Sigmoid colon (tissue), 7 donors: ENCODE data around the gene FERMT2. TPM values are rescaled to one million over a fixed set of nuclear protein-coding genes. Genes with fewer than 3 reads are reported as not detected.
"Not testable (repeated sequence)": the region's sequence is repeated elsewhere in the genome, so short reads cannot be mapped to it uniquely, and the experiment has no call there.

Experiments used
- DNase-seq: peaks from one replicate; pipeline ENCODE4 v3.0.0-alpha.2; 2019
- H3K27ac ChIP-seq, 4 donors: fragments of 200-600 bp; sonication (generic); one replicate each; pipeline ENCODE4 v1.5.1; 2016 to 2019; ENCODE audit warnings: mild to moderate bottlenecking in 1 of 4
- H3K27me3 ChIP-seq, 3 donors: fragments of 200-600 bp; sonication (generic); one replicate each; pipeline ENCODE4 v1.5.1; 2019; ENCODE audit warnings: mild to moderate bottlenecking in 1 of 3
- H3K36me3 ChIP-seq, 4 donors: fragments of 200-600 bp; sonication (generic); one replicate each; pipeline ENCODE4 v1.5.1; 2016 to 2019
- H3K4me1 ChIP-seq, 4 donors: fragments of 200-600 bp; sonication (generic); one replicate each; pipeline ENCODE4 v1.5.1; 2017 to 2019
- H3K4me3 ChIP-seq, 4 donors: fragments of 200-600 bp; sonication (generic); one replicate each; pipeline ENCODE4 v1.5.1; 2017 to 2019; ENCODE audit warnings: mild to moderate bottlenecking in 2 of 4, moderate library complexity in 1 of 4
- H3K9me3 ChIP-seq, 4 donors: fragments of 200-600 bp in 3 of 4; sonication (generic) in 3 of 4; one replicate each; pipeline versions ENCODE4 v1.5.1 to v1.6.1; 2013 to 2019
- EP300 ChIP-seq, 4 donors: sonication (generic); formaldehyde crosslinking; IDR thresholded peaks; one replicate each; pipeline ENCODE4 v1.6.1; 2017; ENCODE audit warnings: antibody characterized with exemption in 4 of 4
- POLR2A ChIP-seq, 2 donors: fragments of 450-650 bp; IDR thresholded peaks; one replicate each; pipeline ENCODE4 v1.6.1; 2016; ENCODE audit warnings: antibody characterized with exemption in 2 of 2, mild to moderate bottlenecking in 2 of 2, moderate library complexity in 2 of 2
- POLR2AphosphoS5 ChIP-seq, 4 donors: sonication (generic); formaldehyde crosslinking; IDR thresholded peaks; one replicate each; pipeline ENCODE4 v1.6.1; 2017; ENCODE audit warnings: antibody characterized with exemption in 4 of 4
- WGBS, 2 donors: extraction: QIAGEN DNeasy Blood & Tissue Kit; methylation state at CpG; one replicate each; pipeline ENCODE4 v1.1.7; 2013; 5-methylcytosine and 5-hydroxymethylcytosine counted together
- intact Hi-C: fragments of 100-400 bp; cut with DNase I; formaldehyde crosslinking; loops from one replicate; pipeline ENCODE4 v1.15.1; 2023
- polyA plus RNA-seq, 3 donors: library from polyadenylated mRNA; stranded (reverse); fragments of 200-250 nt; gene quantifications; one replicate each; pipeline ENCODE4 v1.2.3, GENCODE V29; 2013
- total RNA-seq, 4 donors: library from RNA; depleted of rRNA; stranded (reverse); fragments of >200 nt; gene quantifications; one replicate each; pipeline ENCODE4 v1.1.0, GENCODE V29; 2016
- TF ChIP-seq, protein P1 (sequence below), 4 experiments: fragments of 450-650 bp in 3 of 4; fragments of 200-600 bp in 1 of 4; IDR thresholded peaks; one replicate each; pipeline ENCODE4 v1.5.1; 2016 to 2019; ENCODE audit warnings: antibody characterized with exemption in 4 of 4, mild to moderate bottlenecking in 3 of 4, moderate library complexity in 2 of 4
- donor health status: healthy with polysubstance abuse.
- donor health status: Bipolar disorder and iron deficiency.
- donor health status: healthy.

FERMT2 gene
- total and polyA plus RNA-seq, 7 donors, result 3.0 to 317 (median 278) TPM

DNA sequence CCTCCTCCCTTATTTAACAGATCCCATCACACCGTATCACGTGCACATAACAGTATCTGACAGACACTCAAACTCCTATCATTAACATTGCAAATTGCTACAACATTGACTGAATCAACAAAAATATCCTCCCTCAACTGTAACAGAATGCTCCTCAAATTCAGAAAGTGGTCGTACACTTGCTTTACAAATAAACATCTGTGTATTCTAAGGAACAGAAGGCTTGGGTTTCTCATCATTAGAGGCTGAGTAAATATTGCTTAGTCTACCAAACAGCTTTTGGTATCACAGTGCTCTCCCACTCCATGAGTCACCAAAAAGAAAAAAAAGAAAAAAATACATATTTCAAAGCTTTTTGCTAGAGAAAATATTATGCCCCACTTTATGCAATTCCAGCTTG lies 23.9 kb downstream of the FERMT2 start:
- no peak overlapping the region for H3K4me3 ChIP-seq
- H3K36me3 ChIP-seq, result no peaks in the 10 kb centered on the region
- DNase-seq, result no peak
- intact Hi-C loops, result no loop called here
- H3K27ac ChIP-seq, result peak overlapping the region in 3 of 4 donors; percentile 14 to 47 (median 34)
- TF ChIP-seq POLR2AphosphoS5 (IDR thresholded peaks at IDR 0.05) (no peak), EP300 (IDR thresholded peaks at IDR 0.05) (no peak)
- TF ChIP-seq, protein P1, sequence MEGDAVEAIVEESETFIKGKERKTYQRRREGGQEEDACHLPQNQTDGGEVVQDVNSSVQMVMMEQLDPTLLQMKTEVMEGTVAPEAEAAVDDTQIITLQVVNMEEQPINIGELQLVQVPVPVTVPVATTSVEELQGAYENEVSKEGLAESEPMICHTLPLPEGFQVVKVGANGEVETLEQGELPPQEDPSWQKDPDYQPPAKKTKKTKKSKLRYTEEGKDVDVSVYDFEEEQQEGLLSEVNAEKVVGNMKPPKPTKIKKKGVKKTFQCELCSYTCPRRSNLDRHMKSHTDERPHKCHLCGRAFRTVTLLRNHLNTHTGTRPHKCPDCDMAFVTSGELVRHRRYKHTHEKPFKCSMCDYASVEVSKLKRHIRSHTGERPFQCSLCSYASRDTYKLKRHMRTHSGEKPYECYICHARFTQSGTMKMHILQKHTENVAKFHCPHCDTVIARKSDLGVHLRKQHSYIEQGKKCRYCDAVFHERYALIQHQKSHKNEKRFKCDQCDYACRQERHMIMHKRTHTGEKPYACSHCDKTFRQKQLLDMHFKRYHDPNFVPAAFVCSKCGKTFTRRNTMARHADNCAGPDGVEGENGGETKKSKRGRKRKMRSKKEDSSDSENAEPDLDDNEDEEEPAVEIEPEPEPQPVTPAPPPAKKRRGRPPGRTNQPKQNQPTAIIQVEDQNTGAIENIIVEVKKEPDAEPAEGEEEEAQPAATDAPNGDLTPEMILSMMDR (IDR thresholded peaks at IDR 0.05), result no peak
- peaks cover 0 to 99% (median 96%) of the 10 kb centered on the region in 4 donors for H3K4me1 ChIP-seq
- 45 to 72% methylated on average over 3 of the region's 3 CpGs for WGBS, 2 donors
- no peaks in the 10 kb centered on the region for H3K27me3 ChIP-seq
- no peaks in the 10 kb centered on the region for H3K9me3 ChIP-seq

DNA sequence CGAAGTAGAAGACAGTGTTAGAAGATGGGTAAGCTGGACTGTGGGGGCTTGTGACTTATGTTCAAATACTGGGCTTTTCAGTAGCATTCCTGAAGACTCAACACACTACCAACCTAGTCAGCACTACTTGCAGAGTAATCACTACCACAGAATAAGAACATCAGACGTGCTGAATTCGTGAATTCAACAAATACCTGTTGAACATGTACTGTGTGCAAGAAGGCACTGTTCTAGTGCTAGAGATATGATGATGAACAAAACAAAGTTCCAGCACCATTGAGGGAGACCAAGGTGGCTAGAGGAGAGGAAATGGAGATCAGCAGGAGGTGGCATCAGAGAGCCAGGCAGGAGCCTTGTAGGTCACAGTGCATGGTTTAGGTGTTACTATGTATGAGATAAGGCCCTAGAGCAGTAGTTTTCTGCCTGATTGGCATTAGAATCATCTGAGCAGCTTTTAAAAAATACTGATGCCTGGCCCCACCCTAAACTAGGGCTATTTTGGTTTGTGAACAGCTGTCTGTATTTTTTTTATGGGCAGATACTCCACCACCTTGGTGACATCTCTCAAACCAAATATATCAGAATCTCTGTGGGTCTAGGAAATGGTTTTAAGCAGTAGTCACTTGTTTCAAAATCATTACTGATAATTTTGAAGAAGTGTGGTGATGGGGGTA lies 26.8 kb downstream of the FERMT2 start:
- H3K36me3 ChIP-seq, result peaks cover 0 to under 1% (median 0%) of the 10 kb centered on the region in 4 donors
- intact Hi-C loops, result no loop called here
- DNase-seq, result no peak
- no peak overlapping the region for H3K4me3 ChIP-seq
- H3K27ac ChIP-seq, result peak overlapping the region; percentile 40 to 68 (median 59)
- H3K4me1 ChIP-seq, result peaks cover 0 to 99% (median 98%) of the 10 kb centered on the region in 4 donors
- 59 to 93% methylated on average over 3 of the region's 3 CpGs for WGBS, 2 donors
- no peaks in the 10 kb centered on the region for H3K27me3 ChIP-seq
- TF ChIP-seq POLR2AphosphoS5 (IDR thresholded peaks at IDR 0.05), result no peak
- no peak for TF ChIP-seq POLR2A (IDR thresholded peaks at IDR 0.05)
- TF ChIP-seq, protein P1 (IDR thresholded peaks at IDR 0.05), result peak in 1 of 4 experiments; percentile 8
- TF ChIP-seq EP300 (IDR thresholded peaks at IDR 0.05), result no peak
- H3K9me3 ChIP-seq, result no peaks in the 10 kb centered on the region

DNA sequence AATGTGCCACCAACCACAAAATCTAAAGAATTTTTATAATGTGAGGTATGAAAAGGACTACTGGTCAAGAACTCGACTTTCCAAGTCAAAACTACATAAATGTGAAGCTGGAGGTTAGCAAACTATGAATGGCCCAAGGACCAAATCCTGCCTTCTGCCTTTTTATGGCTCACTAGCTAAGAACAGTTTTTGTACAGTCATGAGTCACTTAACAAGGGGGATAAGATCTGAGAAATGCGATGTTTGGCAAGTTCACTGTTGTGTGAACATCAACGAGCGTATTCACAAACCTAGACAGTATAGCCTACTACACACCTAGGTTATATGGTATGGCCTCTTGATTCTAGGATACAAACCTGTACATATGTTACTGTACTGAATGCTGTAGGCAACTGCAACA lies 28.2 kb downstream of the FERMT2 start:
- peaks cover 0 to 14% (median 0%) of the 10 kb centered on the region in 4 donors for H3K36me3 ChIP-seq
- H3K4me3 ChIP-seq, result no peak overlapping the region
- WGBS, 2 donors, result 77% methylated on average over 4 of the region's 4 CpGs
- no peak for DNase-seq
- H3K27me3 ChIP-seq, result no peaks in the 10 kb centered on the region
- peaks cover 0 to 100% (median 99%) of the 10 kb centered on the region in 4 donors for H3K4me1 ChIP-seq
- no peaks in the 10 kb centered on the region for H3K9me3 ChIP-seq
- TF ChIP-seq POLR2A (IDR thresholded peaks at IDR 0.05) (no peak), EP300 (IDR thresholded peaks at IDR 0.05) (no peak)
- H3K27ac ChIP-seq, result peak overlapping the region; percentile 40 to 68 (median 59)
- intact Hi-C loops, result no loop called here

DNA sequence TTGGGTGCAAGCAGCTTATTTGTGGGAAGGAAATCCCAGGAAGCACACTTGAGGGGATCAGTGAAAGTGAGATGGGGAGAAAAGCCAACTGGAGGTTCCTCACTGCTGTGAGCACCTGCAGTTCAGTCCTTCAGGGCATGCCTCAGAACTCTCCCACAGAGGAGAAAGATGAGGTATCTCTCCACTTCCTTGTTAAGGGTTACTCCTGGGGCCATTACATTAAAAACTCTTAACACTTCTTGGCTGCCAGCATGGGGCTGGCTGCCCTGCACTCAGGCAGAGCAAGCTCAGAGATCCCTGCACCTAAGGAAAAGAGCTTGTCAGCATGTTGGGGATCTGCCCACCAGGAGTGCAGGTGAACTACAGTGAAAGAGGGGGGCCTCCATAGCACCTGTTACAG lies 28.8 kb downstream of the FERMT2 start:
- Histone ChIP-seq H3K4me3 (no peak overlapping the region), H3K36me3 (peaks cover 0 to 19% (median 0%) of the 10 kb centered on the region in 4 donors), H3K4me1 (peaks cover 0 to 99% (median 97%) of the 10 kb centered on the region in 4 donors), H3K27ac (peak overlapping the region; percentile 40 to 68 (median 59)), H3K27me3 (no peaks in the 10 kb centered on the region), H3K9me3 (no peaks in the 10 kb centered on the region)
- TF ChIP-seq EP300 (IDR thresholded peaks at IDR 0.05), result no peak
- TF ChIP-seq POLR2AphosphoS5 (IDR thresholded peaks at IDR 0.05), result no peak
- TF ChIP-seq, protein P1 (IDR thresholded peaks at IDR 0.05), result no peak
- no peak for TF ChIP-seq POLR2A (IDR thresholded peaks at IDR 0.05)
- intact Hi-C loops, result no loop called here
- DNase-seq, result no peak

DNA sequence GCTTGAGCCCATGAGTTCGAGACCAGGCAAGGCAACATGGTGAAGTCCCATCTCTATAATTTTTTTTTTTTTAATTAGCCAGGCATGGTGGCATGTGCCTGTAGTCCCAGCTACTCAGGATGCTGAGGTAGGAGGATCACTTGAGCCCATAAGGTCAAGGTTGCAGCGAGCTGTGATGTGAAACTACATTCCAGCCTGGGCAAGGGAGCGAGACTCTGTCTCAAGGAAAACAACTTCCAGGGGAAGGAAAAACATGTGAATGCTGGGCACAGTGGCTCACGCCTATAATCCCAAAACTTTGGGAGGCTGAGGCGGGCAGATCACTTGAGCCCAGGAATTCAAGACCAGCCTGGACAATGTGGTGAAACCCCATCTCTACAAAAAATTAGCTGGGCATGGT lies 30.4 kb downstream of the FERMT2 start:
- intact Hi-C loops, H3K27me3 ChIP-seq, H3K4me3 ChIP-seq, H3K9me3 ChIP-seq, DNase-seq: not testable (repeated sequence)
- Histone ChIP-seq H3K27ac (peak overlapping the region; percentile 16 to 68 (median 59)), H3K4me1 (peaks cover 0 to 91% (median 86%) of the 10 kb centered on the region in 4 donors), H3K36me3 (peaks cover 0 to 19% (median 0%) of the 10 kb centered on the region in 4 donors)
- 82 to 85% methylated on average over 5 of the region's 5 CpGs for WGBS, 2 donors
